Fibroblast of skin of left quadriceps (primary cell): ENCODE results near the gene NRP1.
"Not testable (repeated sequence)": the region's sequence is repeated elsewhere in the genome, so short reads cannot be mapped to it uniquely, and the experiment has no call there.

ENCODE experiments used
- DNase-seq, 2 experiments: peaks; one replicate each; pipeline ENCODE4 v3.0.0-alpha.2; 2013; ENCODE audit warnings: low read depth in 2 of 2

Gene NRP1

GRCh38 chr10:33150146-33150545, 184.3 kb downstream of the NRP1 start:
- DNase-seq: no peak

- no peak for DNase-seq
These were observed 187.5 kb downstream of the NRP1 start for GRCh38 chr10:33147013-33147310.

- DNase-seq: no peak
These were observed 188.1 kb downstream of the NRP1 start for GRCh38 chr10:33146189-33147012.

- DNase-seq: no peak
These were observed 188.8 kb downstream of the NRP1 start for GRCh38 chr10:33145451-33146188.

GRCh38 chr10:33143160-33143728, 191.2 kb downstream of the NRP1 start:
- DNase-seq: peak; percentile 75 to 81

GRCh38 chr10:33142295-33142694, 192.2 kb downstream of the NRP1 start:
- no peak for DNase-seq

GRCh38 chr10:33141251-33141650, 193.2 kb downstream of the NRP1 start:
- DNase-seq: no peak

GRCh38 chr10:33139181-33139646, 195.3 kb downstream of the NRP1 start:
- no peak for DNase-seq

GRCh38 chr10:33138686-33139085, 195.8 kb downstream of the NRP1 start:
- not testable (repeated sequence) for DNase-seq

GRCh38 chr10:33137356-33138005, 197.0 kb downstream of the NRP1 start:
- DNase-seq: no peak

GRCh38 chr10:33136781-33137180, 197.7 kb downstream of the NRP1 start:
- DNase-seq: no peak

- DNase-seq: no peak
These were observed 198.2 kb downstream of the NRP1 start for GRCh38 chr10:33136271-33136670.

- no peak for DNase-seq
These were observed 200.3 kb downstream of the NRP1 start for GRCh38 chr10:33134011-33134751.

- no peak for DNase-seq
These were observed 200.9 kb downstream of the NRP1 start for GRCh38 chr10:33133557-33133956.

- DNase-seq: no peak
These were observed 201.8 kb downstream of the NRP1 start for GRCh38 chr10:33132626-33133025.

- DNase-seq: peak; percentile 86
These were observed 204.5 kb downstream of the NRP1 start for GRCh38 chr10:33129996-33130386.

GRCh38 chr10:33129141-33129995, 205.1 kb downstream of the NRP1 start:
- peak; percentile 96 for DNase-seq

GRCh38 chr10:33127622-33128021, 206.8 kb downstream of the NRP1 start:
- no peak for DNase-seq
